Ascending aorta (tissue), 2 donors: ENCODE results near the gene SETBP1. TPM values are rescaled to one million over a fixed set of nuclear protein-coding genes. Genes with fewer than 3 reads are reported as not detected.
A peak's percentile ranks its signal among the peaks of the same experiment; 100 is the strongest.

Experiments
- DNase-seq, 2 donors: peaks; one replicate each; pipeline ENCODE4 v3.0.0-alpha.2; 2019; ENCODE audit warnings: low spot score in 2 of 2
- H3K27ac ChIP-seq, 2 donors: fragments of 200-600 bp; sonication (generic); one replicate each; pipeline ENCODE4 v1.5.1; 2016 to 2017; ENCODE audit warnings: mild to moderate bottlenecking in 1 of 2
- H3K27me3 ChIP-seq: fragments of 200-600 bp; sonication (generic); one replicate; pipeline ENCODE4 v1.5.1; 2017
- H3K36me3 ChIP-seq, 2 donors: fragments of 200-600 bp; sonication (generic); one replicate each; pipeline ENCODE4 v1.5.1; 2016
- H3K4me1 ChIP-seq, 2 donors: fragments of 200-600 bp; sonication (generic); one replicate each; pipeline ENCODE4 v1.5.1; 2016 to 2017; ENCODE audit warnings: mild to moderate bottlenecking in 1 of 2
- H3K4me3 ChIP-seq, 2 donors: fragments of 200-600 bp; sonication (generic); one replicate each; pipeline ENCODE4 v1.5.1; 2016 to 2017; ENCODE audit warnings: mild to moderate bottlenecking in 1 of 2
- H3K9me3 ChIP-seq, 2 donors: fragments of 200-600 bp; sonication (generic); one replicate each; pipeline ENCODE4 v1.5.1; 2016
- CTCF ChIP-seq, 3 experiments: fragments of 200-600 bp in 2 of 3; fragments of 450-650 bp in 1 of 3; sonication (generic) in 2 of 3; IDR thresholded peaks; one replicate each; pipeline ENCODE4 v1.5.1; 2016 to 2019; ENCODE audit warnings: antibody characterized with exemption in 3 of 3, mild to moderate bottlenecking in 1 of 3, moderate library complexity in 1 of 3
- intact Hi-C: fragments of 100-400 bp; cut with DNase I; formaldehyde crosslinking; loops from one replicate; pipeline ENCODE4 v1.15.1; 2023
- total RNA-seq: library from RNA; depleted of rRNA; stranded (reverse); fragments of >200 nt; gene quantifications from one replicate; pipeline ENCODE4 v1.1.0, GENCODE V29; 2016

Gene SETBP1
- total RNA-seq, 1 donor from 2014 or later: 23.5 TPM

GRCh38 chr18:44823782-44824181 is 143.1 kb downstream of the SETBP1 start:
- peaks cover 3 to 32% of the 10 kb centered on the region in 2 donors for H3K4me1 ChIP-seq
- no peaks in the 10 kb centered on the region for H3K9me3 ChIP-seq
- intact Hi-C loops: loop anchor here (5.0 to 10.0 kb wide), 3 partner anchors 141 to 831 kb away; partner anchors contain the start of gene SETBP1
- peak overlapping the region; percentile 7 to 22 for H3K27ac ChIP-seq
- H3K36me3 ChIP-seq: no peaks in the 10 kb centered on the region
- no peaks in the 10 kb centered on the region for H3K27me3 ChIP-seq
- no peak for TF ChIP-seq CTCF (IDR thresholded peaks at IDR 0.05)
- DNase-seq: no peak
- no peak overlapping the region for H3K4me3 ChIP-seq

DNA sequence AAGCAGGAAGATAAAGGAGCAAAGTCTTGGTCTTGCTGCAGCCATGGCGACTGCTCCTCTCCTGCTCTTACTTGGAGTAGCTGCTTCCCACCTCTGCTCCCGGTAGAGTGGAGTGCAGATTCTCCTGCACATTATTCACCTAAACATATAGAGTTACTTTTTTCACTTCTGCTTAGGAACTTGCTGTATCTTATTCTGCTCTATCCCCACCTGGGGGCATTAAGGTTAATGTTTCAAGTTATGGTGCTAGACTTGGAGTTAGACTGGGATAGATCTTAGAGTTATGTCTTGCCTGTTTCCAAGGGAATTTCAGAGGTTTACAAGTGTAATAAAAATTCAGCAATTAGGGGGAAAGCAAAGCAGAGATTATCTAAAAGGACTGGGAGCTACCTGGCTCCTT is 144.2 kb downstream of the SETBP1 start:
- H3K36me3 ChIP-seq: no peaks in the 10 kb centered on the region
- no peak overlapping the region for H3K4me3 ChIP-seq
- no peak for TF ChIP-seq CTCF (IDR thresholded peaks at IDR 0.05)
- peaks cover 3 to 24% of the 10 kb centered on the region in 2 donors for H3K4me1 ChIP-seq
- no peak overlapping the region for H3K27ac ChIP-seq
- intact Hi-C loops: loop anchor here (5.0 to 10.0 kb wide), 3 partner anchors 143 to 830 kb away; partner anchors contain the start of gene SETBP1
- H3K27me3 ChIP-seq: no peaks in the 10 kb centered on the region
- no peaks in the 10 kb centered on the region for H3K9me3 ChIP-seq
- no peak for DNase-seq

- intact Hi-C loops: loop anchor here (2.0 to 10.0 kb wide), 3 partner anchors 24 to 828 kb away; no protein-coding TSS in a partner anchor
- no peaks in the 10 kb centered on the region for H3K9me3 ChIP-seq
- no peak overlapping the region for H3K4me3 ChIP-seq
- peak; percentile 15 to 85 for DNase-seq
- TF ChIP-seq CTCF (IDR thresholded peaks at IDR 0.05): no peak
- peaks cover 6 to 22% of the 10 kb centered on the region in 2 donors for H3K4me1 ChIP-seq
- no peaks in the 10 kb centered on the region for H3K27me3 ChIP-seq
- H3K27ac ChIP-seq: peak overlapping the region; percentile 73 to 83
- no peaks in the 10 kb centered on the region for H3K36me3 ChIP-seq
These were observed 146.0 kb downstream of the SETBP1 start for GRCh38 chr18:44826418-44827259.

GRCh38 chr18:44828080-44828479 is 147.4 kb downstream of the SETBP1 start:
- no peak for TF ChIP-seq CTCF (IDR thresholded peaks at IDR 0.05)
- DNase-seq: no peak
- Histone ChIP-seq H3K4me3 (no peak overlapping the region), H3K27me3 (no peaks in the 10 kb centered on the region), H3K4me1 (peaks cover 6 to 19% of the 10 kb centered on the region in 2 donors), H3K27ac (no peak overlapping the region), H3K9me3 (no peaks in the 10 kb centered on the region), H3K36me3 (no peaks in the 10 kb centered on the region)
- intact Hi-C loops: loop anchor here (10.0 kb wide), 2 partner anchors 233 to 827 kb away; no protein-coding TSS in a partner anchor

GRCh38 chr18:44830581-44830980 is 149.9 kb downstream of the SETBP1 start:
- intact Hi-C loops: no loop called here
- peaks cover 9 to 11% of the 10 kb centered on the region in 2 donors for H3K4me1 ChIP-seq
- no peak for DNase-seq
- no peaks in the 10 kb centered on the region for H3K27me3 ChIP-seq
- H3K27ac ChIP-seq: peak overlapping the region; percentile 9 to 32
- no peak for TF ChIP-seq CTCF (IDR thresholded peaks at IDR 0.05)
- no peak overlapping the region for H3K4me3 ChIP-seq
- H3K9me3 ChIP-seq: no peaks in the 10 kb centered on the region
- H3K36me3 ChIP-seq: no peaks in the 10 kb centered on the region
